Femur (tissue), 1 donor: Measurements from ENCODE around the gene COQ8A.
"Not testable (repeated sequence)": the region's sequence is repeated elsewhere in the genome, so short reads cannot be mapped to it uniquely, and the experiment has no call there.

Experiments used
- DNase-seq: peaks from one replicate; pipeline ENCODE4 v3.0.0-alpha.2; 2017

COQ8A gene

GRCh38 chr1:226985839-226986463 lies 45.9 kb downstream of the COQ8A start:
- peak; percentile 28 for DNase-seq

- DNase-seq: no peak
These were observed 46.5 kb downstream of the COQ8A start for GRCh38 chr1:226986496-226987178.

GRCh38 chr1:226987179-226987536 lies 47.1 kb downstream of the COQ8A start:
- DNase-seq: no peak

- no peak for DNase-seq
These were observed 47.7 kb downstream of the COQ8A start for GRCh38 chr1:226987623-226988333.

GRCh38 chr1:226988334-226988666 lies 48.2 kb downstream of the COQ8A start:
- no peak for DNase-seq

- no peak for DNase-seq
These were observed 49.2 kb downstream of the COQ8A start for GRCh38 chr1:226989085-226989920.

GRCh38 chr1:226990133-226990716 lies 50.1 kb downstream of the COQ8A start:
- DNase-seq: peak; percentile 26

- no peak for DNase-seq
These were observed 51.8 kb downstream of the COQ8A start for GRCh38 chr1:226991920-226992319.

- DNase-seq: no peak
These were observed 53.9 kb downstream of the COQ8A start for GRCh38 chr1:226993814-226994585.

- no peak for DNase-seq
These were observed 54.7 kb downstream of the COQ8A start for GRCh38 chr1:226994586-226995364.

- no peak for DNase-seq
These were observed 55.6 kb downstream of the COQ8A start for GRCh38 chr1:226995365-226996332.

GRCh38 chr1:226999579-226999978 lies 59.5 kb downstream of the COQ8A start:
- not testable (repeated sequence) for DNase-seq

- no peak for DNase-seq
These were observed 62.5 kb downstream of the COQ8A start for GRCh38 chr1:227002531-227003049.

- no peak for DNase-seq
These were observed 63.1 kb downstream of the COQ8A start for GRCh38 chr1:227003165-227003564.

- no peak for DNase-seq
These were observed 64.7 kb downstream of the COQ8A start for GRCh38 chr1:227004796-227005195.

- no peak for DNase-seq
These were observed 66.2 kb downstream of the COQ8A start for GRCh38 chr1:227006226-227006796.

- DNase-seq: no peak
These were observed 69.8 kb downstream of the COQ8A start for GRCh38 chr1:227009937-227010336.

- no peak for DNase-seq
These were observed 70.6 kb downstream of the COQ8A start for GRCh38 chr1:227010645-227011044.

- no peak for DNase-seq
These were observed 76.9 kb downstream of the COQ8A start for GRCh38 chr1:227016990-227017389.
